HG03039 (cell line): ENCODE results near the gene ZFHX3.
"Not testable (repeated sequence)": the region's sequence is repeated elsewhere in the genome, so short reads cannot be mapped to it uniquely, and the experiment has no call there.

Experiments
- ATAC-seq: cut with Tn5 transposase; IDR thresholded peaks from one replicate; pipeline ENCODE4 v1.9.1; 2021; ENCODE audit warnings: mild to moderate bottlenecking, moderate library complexity; ENCODE audit not compliant: unreplicated experiment

Gene ZFHX3

GRCh38 chr16:73023752-73024570, 24.0 kb downstream of the ZFHX3 start:
- ATAC-seq = no peak

GRCh38 chr16:73023320-73023719, 24.6 kb downstream of the ZFHX3 start:
- no peak for ATAC-seq

- ATAC-seq = no peak
These were observed 25.4 kb downstream of the ZFHX3 start for GRCh38 chr16:73022534-73022933.

GRCh38 chr16:73021866-73022495, 25.9 kb downstream of the ZFHX3 start:
- no peak for ATAC-seq

- no peak for ATAC-seq
These were observed 27.5 kb downstream of the ZFHX3 start for GRCh38 chr16:73020409-73020884.

GRCh38 chr16:73019457-73020362, 28.2 kb downstream of the ZFHX3 start:
- ATAC-seq = no peak

GRCh38 chr16:73018821-73019456, 29.0 kb downstream of the ZFHX3 start:
- ATAC-seq = no peak

- no peak for ATAC-seq
These were observed 30.6 kb downstream of the ZFHX3 start for GRCh38 chr16:73017321-73017720.

GRCh38 chr16:73016488-73016830, 31.5 kb downstream of the ZFHX3 start:
- peak; percentile 50 for ATAC-seq

- ATAC-seq = peak; percentile 59
These were observed 32.1 kb downstream of the ZFHX3 start for GRCh38 chr16:73015612-73016487.

- ATAC-seq = no peak
These were observed 33.2 kb downstream of the ZFHX3 start for GRCh38 chr16:73014768-73015167.

GRCh38 chr16:73013974-73014373, 34.0 kb downstream of the ZFHX3 start:
- no peak for ATAC-seq

- ATAC-seq = no peak
These were observed 35.6 kb downstream of the ZFHX3 start for GRCh38 chr16:73012341-73012740.

- no peak for ATAC-seq
These were observed 36.0 kb downstream of the ZFHX3 start for GRCh38 chr16:73011926-73012325.

GRCh38 chr16:73010150-73010676, 37.7 kb downstream of the ZFHX3 start:
- no peak for ATAC-seq

- ATAC-seq = not testable (repeated sequence)
These were observed 38.2 kb downstream of the ZFHX3 start for GRCh38 chr16:73009710-73010109.

GRCh38 chr16:73006026-73006425, 41.9 kb downstream of the ZFHX3 start:
- ATAC-seq = no peak

- no peak for ATAC-seq
These were observed 45.1 kb downstream of the ZFHX3 start for GRCh38 chr16:73002866-73003265.

GRCh38 chr16:73000907-73001521, 46.9 kb downstream of the ZFHX3 start:
- ATAC-seq = no peak
